Astrocyte (in vitro differentiated cells and primary cell): Measurements from ENCODE around the gene IFNE. TPM values are rescaled to one million over a fixed set of nuclear protein-coding genes. Genes with fewer than 3 reads are reported as not detected.

Experiments
- DNase-seq: peaks from one replicate; pipeline ENCODE4 v3.0.0-alpha.2; 2010; ENCODE audit warnings: low read depth
- FAIRE-seq: peaks from 2 replicates; lab custom pipeline; 2011; peaks lifted over from hg19 to GRCh38; lab: Jason Lieb, UNC
- H2AFZ ChIP-seq: 2 replicates; pipeline ENCODE4 v1.6.0; 2012; ENCODE audit warnings: low read depth, low read length, inconsistent platforms
- H3K27ac ChIP-seq: 2 replicates; pipeline ENCODE4 v1.5.1; 2011; ENCODE audit warnings: low read depth, low read length, inconsistent platforms
- H3K27me3 ChIP-seq: 2 replicates; pipeline ENCODE4 v1.6.0; 2011; ENCODE audit warnings: low read length, inconsistent platforms; ENCODE audit not compliant: insufficient read depth
- H3K36me3 ChIP-seq: 2 replicates; pipeline ENCODE4 v1.5.1; 2011; ENCODE audit warnings: low read length, inconsistent platforms; ENCODE audit not compliant: insufficient read depth
- H3K4me1 ChIP-seq: 2 replicates; pipeline ENCODE4 v1.5.1; 2011; ENCODE audit warnings: low read length, inconsistent platforms; ENCODE audit not compliant: insufficient read depth
- H3K4me2 ChIP-seq: 2 replicates; pipeline ENCODE4 v1.6.0; 2012; ENCODE audit warnings: low read length, inconsistent platforms
- H3K4me3 ChIP-seq: 2 replicates; pipeline ENCODE4 v1.5.1; 2011; ENCODE audit warnings: low read depth, mild to moderate bottlenecking, low read length, inconsistent platforms; ENCODE audit not compliant: insufficient read depth
- H3K79me2 ChIP-seq: 2 replicates; pipeline ENCODE4 v1.6.0; 2012; ENCODE audit warnings: mild to moderate bottlenecking, low read length, inconsistent platforms; ENCODE audit not compliant: insufficient read depth
- H3K9ac ChIP-seq: 2 replicates; pipeline ENCODE4 v1.6.0; 2012; ENCODE audit warnings: mild to moderate bottlenecking, low read length, inconsistent platforms
- H3K9me3 ChIP-seq: 2 replicates; pipeline ENCODE4 v1.5.1; 2012; ENCODE audit warnings: low read depth, mild to moderate bottlenecking, low read length, inconsistent platforms; ENCODE audit not compliant: insufficient read depth
- H4K20me1 ChIP-seq: 2 replicates; pipeline ENCODE4 v1.6.0; 2012; ENCODE audit warnings: low read length, inconsistent platforms; ENCODE audit not compliant: insufficient read depth
- H3K27ac Mint-ChIP-seq: one replicate; pipeline ENCODE4 v1.8.0; 2021; ENCODE audit warnings: mild to moderate bottlenecking, mixed read lengths; ENCODE audit not compliant: unreplicated experiment
- H3K27me3 Mint-ChIP-seq: one replicate; pipeline ENCODE4 v1.8.0; 2021; ENCODE audit warnings: low read depth, mixed read lengths; ENCODE audit not compliant: unreplicated experiment
- H3K36me3 Mint-ChIP-seq: one replicate; pipeline ENCODE4 v1.8.0; 2021; ENCODE audit warnings: low read depth, mixed read lengths; ENCODE audit not compliant: unreplicated experiment
- H3K4me1 Mint-ChIP-seq: one replicate; pipeline ENCODE4 v1.8.0; 2021; ENCODE audit warnings: low read depth, mixed read lengths; ENCODE audit not compliant: unreplicated experiment
- H3K4me3 Mint-ChIP-seq: one replicate; pipeline ENCODE4 v1.8.0; 2021; ENCODE audit warnings: mild to moderate bottlenecking, moderate library complexity, mixed read lengths; ENCODE audit not compliant: unreplicated experiment
- H3K9me3 Mint-ChIP-seq: one replicate; pipeline ENCODE4 v1.8.0; 2021; ENCODE audit warnings: mild to moderate bottlenecking, mixed read lengths; ENCODE audit not compliant: unreplicated experiment
- CTCF ChIP-seq: IDR thresholded peaks from 2 replicates; pipeline ENCODE4 v1.5.1; 2011; ENCODE audit warnings: low read depth, mild to moderate bottlenecking, inconsistent platforms, low read length, moderate library complexity; ENCODE audit not compliant: insufficient read depth
- EZH2 ChIP-seq: IDR thresholded peaks from 2 replicates; pipeline ENCODE4 v1.6.1; 2012; ENCODE audit warnings: mild to moderate bottlenecking, low read length, inconsistent platforms; ENCODE audit not compliant: insufficient read depth
- microRNA-seq: library from miRNA; unstranded; fragments of <30 nt; microRNA quantifications from one replicate; pipeline ENCODE4 v1.2.0, GENCODE V29; 2020
- total RNA-seq: library from RNA; stranded (reverse); gene quantifications from 2 replicates; pipeline ENCODE4 v1.2.1, GENCODE V29; 2021

The IFNE gene
- total RNA-seq, 1 donor from 2014 or later, result 0.57 TPM

GRCh38 chr9:21434202-21435014 lies 47.7 kb downstream of the IFNE start:
- FAIRE-seq, result peak; percentile 70
- Mint-ChIP-seq H3K27ac (no peak overlapping the region), H3K36me3 (no peaks in the 10 kb centered on the region), H3K4me1 (no peaks in the 10 kb centered on the region), H3K27me3 (no peaks in the 10 kb centered on the region), H3K9me3 (no peaks in the 10 kb centered on the region), H3K4me3 (no peak overlapping the region)
- H3K4me1 ChIP-seq, result no peaks in the 10 kb centered on the region
- no peaks in the 10 kb centered on the region for H4K20me1 ChIP-seq
- no peak overlapping the region for H3K9ac ChIP-seq
- H3K9me3 ChIP-seq, result no peaks in the 10 kb centered on the region
- no peaks in the 10 kb centered on the region for H3K79me2 ChIP-seq
- no peaks in the 10 kb centered on the region for H3K36me3 ChIP-seq
- TF ChIP-seq EZH2 (no peak), CTCF (peak; percentile 73)
- no peak overlapping the region for H3K4me2 ChIP-seq
- H2AFZ ChIP-seq, result no peak overlapping the region
- H3K27ac ChIP-seq, result no peak overlapping the region
- no peak overlapping the region for H3K4me3 ChIP-seq
- DNase-seq, result peak; percentile 49
- no peaks in the 10 kb centered on the region for H3K27me3 ChIP-seq

GRCh38 chr9:21432672-21433425 lies 49.3 kb downstream of the IFNE start:
- no peak overlapping the region for H3K4me3 Mint-ChIP-seq
- H3K4me1 Mint-ChIP-seq, result peaks cover 1% of the 10 kb centered on the region
- H3K9ac ChIP-seq, result no peak overlapping the region
- H4K20me1 ChIP-seq, result no peaks in the 10 kb centered on the region
- no peaks in the 10 kb centered on the region for H3K79me2 ChIP-seq
- no peak for DNase-seq
- no peak overlapping the region for H3K4me2 ChIP-seq
- no peak for FAIRE-seq
- no peak overlapping the region for H3K4me3 ChIP-seq
- no peaks in the 10 kb centered on the region for H3K9me3 ChIP-seq
- H3K27me3 Mint-ChIP-seq, result no peaks in the 10 kb centered on the region
- H3K36me3 ChIP-seq, result no peaks in the 10 kb centered on the region
- no peaks in the 10 kb centered on the region for H3K36me3 Mint-ChIP-seq
- H3K27ac Mint-ChIP-seq, result no peak overlapping the region
- no peaks in the 10 kb centered on the region for H3K4me1 ChIP-seq
- no peak for TF ChIP-seq EZH2
- no peak for TF ChIP-seq CTCF
- H3K27me3 ChIP-seq, result peaks cover 3% of the 10 kb centered on the region
- no peak overlapping the region for H3K27ac ChIP-seq
- no peaks in the 10 kb centered on the region for H3K9me3 Mint-ChIP-seq
- H2AFZ ChIP-seq, result no peak overlapping the region

Small RNA genes lying within 50 kb of the gene (microRNA-seq; reads per million reads assigned to microRNA genes)
- gene MIR31, result 5,515 reads per million, percentile 93 among the genes with 10 or more reads in this experiment

Other genes with a start within 250 kb of the IFNE start
- not detected in 2 replicates for gene IFNA14, start 242.3 kb downstream of the IFNE start, total RNA-seq
- not detected in 2 replicates for gene IFNA5, start 177.0 kb downstream of the IFNE start, total RNA-seq
- gene KLHL9, start 146.9 kb downstream of the IFNE start, total RNA-seq, result 30.3 and 30.4 TPM in 2 replicates
- gene IFNA6, start 131.4 kb downstream of the IFNE start, total RNA-seq, result not detected in 2 replicates
- not detected in 2 replicates for gene IFNA13, start 114.3 kb downstream of the IFNE start, total RNA-seq
- not detected in 2 replicates for gene IFNA2, start 96.9 kb downstream of the IFNE start, total RNA-seq
- not detected in 2 replicates for gene IFNA8, start 73.2 kb downstream of the IFNE start, total RNA-seq
- not detected in 2 replicates for gene IFNA1, start 41.9 kb downstream of the IFNE start, total RNA-seq